GM21360 (cell line): Measurements from ENCODE around the gene IQCC.

ENCODE experiments used
- ATAC-seq: cut with Tn5 transposase; IDR thresholded peaks from one replicate; pipeline ENCODE4 v1.9.1; 2021; ENCODE audit warnings: mild to moderate bottlenecking, moderate library complexity; ENCODE audit not compliant: unreplicated experiment

The IQCC gene

DNA sequence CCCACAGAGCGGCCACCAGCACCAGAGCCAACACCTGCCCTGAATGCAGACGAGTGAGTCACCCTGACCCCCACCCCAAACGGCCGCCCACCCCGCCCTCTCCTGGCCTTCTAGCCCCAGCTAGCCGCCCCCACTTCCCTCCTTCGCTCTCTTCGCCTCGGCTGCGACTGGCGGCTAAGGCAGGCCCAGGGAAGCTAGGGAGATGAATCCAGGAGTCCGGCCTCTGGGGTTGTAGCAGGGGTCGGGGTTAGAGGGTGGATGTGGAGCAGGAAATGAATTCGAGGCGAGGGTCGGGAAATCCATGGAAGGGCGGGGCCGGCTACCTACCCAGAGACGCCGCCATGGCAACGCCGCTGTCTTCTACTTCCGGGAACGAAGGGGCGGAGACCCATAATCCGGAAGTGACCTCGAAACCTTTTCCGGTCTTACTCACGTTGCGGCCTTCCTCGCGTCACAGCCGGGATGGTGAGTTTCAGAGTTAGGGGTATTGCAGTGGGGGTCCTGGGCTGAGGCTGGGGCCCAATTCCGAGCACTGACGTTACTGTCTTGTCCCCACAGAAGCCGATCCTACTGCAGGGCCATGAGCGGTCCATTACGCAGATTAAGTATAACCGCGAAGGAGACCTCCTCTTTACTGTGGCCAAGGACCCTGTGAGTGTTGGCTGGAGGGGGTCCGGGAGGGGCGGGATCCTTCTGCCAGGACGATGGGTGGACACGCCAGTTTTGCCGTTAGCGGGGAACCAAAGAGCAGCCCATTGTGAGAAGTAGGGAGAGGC is 16.7 kb downstream of the IQCC start, which contains the start of the genes EIF3I and TMEM234:
Gene EIF3I, plus strand, starts transcription at position 428 of the 776 bp plus-strand sequence. Its CDS starts 35 bp downstream, at position 463.
Gene TMEM234, minus strand, starts transcription at position 374 of the 776 bp plus-strand sequence. Its CDS starts 31 bp downstream, at position 343.
- peak; percentile 89 for ATAC-seq

DNA sequence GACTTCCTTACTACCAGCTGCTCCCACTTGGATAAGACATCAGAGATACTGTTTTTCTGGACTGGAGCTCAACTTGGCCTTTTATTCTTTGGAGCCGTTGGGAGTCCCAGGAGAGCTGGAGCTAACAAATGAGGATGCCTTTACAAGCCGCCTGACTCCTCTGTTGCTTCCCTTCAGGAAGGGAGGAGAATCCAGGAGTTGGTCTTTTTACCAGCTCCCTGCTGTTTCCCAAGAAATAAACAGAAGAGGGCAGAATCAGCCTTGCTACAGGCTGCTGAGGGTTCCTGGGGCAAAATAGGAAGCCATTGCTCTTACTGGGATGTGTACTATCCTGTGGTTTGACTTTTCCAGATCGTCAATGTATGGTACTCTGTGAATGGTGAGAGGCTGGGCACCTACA is 18.2 kb downstream of the IQCC start:
- ATAC-seq = no peak

DNA sequence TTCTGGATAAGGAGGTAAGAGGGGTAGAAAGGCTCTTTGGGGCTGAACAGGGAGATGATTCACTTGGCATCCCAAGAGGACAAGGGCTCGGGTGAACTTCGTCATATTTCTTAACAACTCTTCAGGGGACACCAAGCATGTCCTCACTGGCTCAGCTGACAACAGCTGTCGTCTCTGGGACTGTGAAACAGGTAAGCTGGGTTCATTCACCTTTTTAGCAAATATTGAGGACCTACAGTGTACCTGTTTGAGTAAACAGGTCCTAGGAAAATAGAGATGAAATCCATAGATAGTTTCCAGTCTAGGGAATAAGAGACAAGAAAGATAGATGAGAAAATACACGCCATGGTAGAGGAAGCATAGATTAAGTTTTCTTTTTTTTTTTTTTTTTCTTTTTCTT is 18.8 kb downstream of the IQCC start:
- no peak for ATAC-seq

DNA sequence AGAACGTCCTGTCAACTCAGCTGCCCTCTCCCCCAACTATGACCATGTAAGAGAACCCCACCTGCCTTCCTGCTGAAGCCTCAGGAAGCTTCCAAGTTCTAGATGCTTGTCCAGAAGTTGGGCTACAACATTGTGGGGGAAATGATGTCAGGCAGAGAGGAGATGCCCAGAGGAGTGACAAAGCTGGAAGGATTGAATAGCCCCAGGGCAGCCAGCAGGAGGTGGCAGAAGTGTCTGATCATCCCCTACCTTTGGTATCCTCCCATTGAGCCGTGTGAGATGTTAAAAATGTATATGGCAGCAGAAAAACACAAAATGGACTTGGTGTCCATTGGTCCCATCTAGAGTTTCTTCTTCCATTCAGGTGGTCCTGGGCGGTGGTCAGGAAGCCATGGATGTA is 23.3 kb downstream of the IQCC start:
- no peak for ATAC-seq

DNA sequence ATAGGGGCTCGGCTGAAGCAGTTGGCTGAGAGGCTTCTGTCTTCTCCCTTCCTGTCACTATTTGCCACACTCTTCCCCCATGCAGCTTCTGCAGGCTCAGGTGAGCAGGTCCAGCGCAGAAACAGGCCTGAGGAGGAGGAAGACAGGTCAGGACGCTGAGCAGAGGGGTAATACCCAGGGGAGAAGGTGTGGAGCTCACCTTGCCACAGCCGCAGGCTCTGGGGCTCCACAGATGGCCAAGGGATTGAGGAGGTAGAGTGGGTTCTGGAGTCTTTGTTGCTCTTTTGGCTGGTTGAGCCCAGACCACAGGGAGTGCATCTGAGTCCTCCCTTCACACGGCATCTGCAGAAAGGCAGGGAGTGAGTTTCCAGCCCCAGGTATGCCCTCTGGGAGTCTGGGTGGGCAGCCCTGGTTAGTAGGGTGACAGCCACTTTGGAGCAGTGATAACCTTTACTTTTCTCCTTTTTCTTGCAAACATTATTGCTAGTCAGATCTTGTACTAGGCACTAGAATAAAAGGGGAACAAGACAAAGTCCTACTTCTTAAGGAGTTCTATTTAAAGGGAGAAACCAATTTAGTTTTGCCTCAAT is 26.5 kb downstream of the IQCC start:
- ATAC-seq = no peak

DNA sequence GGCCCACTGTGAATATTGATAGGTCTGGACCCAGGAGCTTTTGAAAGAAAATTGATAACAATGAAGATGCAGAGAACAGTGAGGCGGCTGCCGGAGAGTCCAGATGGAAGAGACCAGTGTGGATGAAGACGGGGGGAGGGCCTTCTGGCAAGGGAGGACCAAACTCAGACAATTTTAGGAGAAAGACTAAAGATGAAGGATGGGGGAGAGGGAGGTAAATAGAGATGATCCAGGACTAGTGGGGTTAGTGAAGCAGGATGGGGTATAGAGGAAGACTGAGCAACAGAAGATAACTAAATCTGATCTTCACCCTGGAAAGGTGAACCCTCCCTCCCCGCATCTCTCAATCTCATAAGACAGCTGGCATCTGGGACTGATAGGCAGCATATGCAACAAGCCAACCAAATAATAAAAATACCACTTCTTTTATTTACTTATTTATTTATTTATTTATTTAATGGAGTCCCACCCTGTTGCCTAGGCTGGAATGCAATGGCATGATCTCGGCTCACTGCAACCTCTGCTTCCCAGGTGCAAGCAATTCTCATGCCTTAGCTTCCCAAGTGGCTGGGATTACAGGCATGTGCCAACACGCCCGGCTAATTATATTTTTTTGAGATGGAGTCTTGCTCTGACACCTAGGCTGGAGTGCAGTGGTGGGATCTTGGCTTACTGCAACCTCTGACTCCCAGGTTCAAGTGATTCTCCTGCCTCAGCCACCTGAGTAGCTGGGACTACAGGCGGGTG is 27.3 kb downstream of the IQCC start:
- ATAC-seq = no peak

DNA sequence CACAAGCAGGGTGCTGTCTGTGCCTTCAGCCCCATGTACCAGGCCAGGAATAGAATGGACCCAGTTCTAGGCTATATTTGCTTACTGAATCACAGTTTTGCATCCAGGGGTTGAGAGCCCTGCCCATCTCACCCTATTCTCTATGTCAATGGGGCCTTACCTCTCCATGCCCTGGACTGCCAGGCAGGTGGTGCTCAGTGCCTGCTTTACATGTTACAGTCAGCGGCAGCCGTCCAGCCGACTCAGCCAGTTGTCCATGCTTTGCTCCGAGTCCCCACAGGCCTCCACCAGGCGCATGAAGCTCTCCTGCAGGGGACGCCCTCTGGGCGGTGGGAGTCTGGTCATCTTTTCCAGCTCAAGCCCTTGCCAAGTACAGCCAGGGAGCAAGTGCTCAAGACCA is 29.3 kb downstream of the IQCC start:
- no peak for ATAC-seq

DNA sequence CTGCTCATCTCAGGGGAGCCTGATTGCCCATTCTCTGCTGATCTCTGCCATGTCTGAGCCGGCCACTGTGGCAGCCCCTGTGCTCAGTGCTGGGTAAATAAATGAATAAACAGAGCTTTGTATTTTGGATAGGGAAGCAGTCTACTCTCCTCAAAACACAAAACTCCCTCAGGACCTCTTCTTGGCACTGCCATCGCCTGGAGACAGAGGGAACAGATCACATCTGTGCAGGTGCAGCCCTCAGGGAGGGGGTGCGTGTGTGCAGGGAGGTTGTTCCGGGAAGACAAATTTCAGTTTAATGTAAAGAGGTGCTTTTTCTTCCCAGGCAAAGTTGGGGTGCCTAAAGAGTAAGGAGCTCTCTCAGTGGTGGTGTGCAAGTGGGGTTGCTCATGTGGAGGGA is 33.9 kb downstream of the IQCC start:
- ATAC-seq = no peak

DNA sequence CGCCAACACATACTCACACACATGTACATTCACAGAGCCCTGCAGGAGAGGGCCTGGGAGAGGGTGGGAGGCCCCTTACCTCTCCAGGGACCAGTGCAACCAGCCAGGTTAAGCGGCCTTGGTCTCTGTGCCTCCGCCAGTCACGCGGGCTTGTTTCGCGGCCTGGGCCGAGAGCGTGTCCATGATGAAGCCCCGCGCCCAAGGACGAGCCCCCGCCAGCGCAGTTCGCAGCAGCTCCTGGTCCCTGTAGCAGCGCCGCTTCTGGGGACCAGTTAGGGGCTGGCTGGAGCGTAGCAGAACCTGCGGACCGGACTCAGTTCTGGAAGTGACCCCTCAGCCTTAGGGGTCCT is 34.3 kb downstream of the IQCC start:
- ATAC-seq = no peak

DNA sequence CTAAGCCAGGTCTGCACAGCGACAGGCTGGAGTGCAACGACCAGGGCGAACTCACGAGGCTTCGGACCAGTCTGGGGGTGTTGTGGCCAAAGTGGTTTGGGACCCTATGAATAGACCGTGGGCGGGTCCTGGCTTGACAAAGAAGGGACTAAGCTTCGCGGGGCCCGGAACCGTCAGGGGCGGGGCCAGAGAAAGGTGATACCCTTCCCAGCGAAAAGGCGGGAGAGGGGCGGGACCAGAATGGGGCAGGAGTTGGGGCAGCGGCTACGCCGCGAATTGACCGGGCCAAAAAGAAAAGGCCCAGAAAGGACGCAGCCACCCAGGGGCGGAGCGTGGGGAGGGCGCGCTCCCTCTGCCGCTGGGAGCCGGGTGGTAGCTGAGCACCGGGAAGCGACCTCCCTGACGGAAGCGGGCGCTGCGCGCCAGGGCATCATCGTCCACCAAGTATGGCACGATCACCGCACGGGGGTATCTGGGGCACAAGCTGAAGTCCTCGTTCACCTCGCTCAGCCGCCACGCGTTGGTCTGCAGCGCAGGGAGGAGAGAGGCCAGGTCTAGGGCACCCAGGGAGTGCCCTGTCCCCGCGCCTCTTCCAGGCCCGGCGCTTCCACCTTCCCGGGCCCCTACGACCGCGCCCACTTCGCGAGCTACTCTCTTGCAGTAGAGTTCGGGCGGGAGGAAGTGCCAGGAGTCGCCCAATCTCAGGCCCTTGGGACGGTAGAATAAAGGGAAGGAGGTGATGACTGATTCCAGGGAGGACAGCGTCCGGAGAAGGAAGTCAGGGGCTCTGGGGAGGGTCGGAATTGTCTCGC is 34.9 kb downstream of the IQCC start:
- ATAC-seq = no peak

DNA sequence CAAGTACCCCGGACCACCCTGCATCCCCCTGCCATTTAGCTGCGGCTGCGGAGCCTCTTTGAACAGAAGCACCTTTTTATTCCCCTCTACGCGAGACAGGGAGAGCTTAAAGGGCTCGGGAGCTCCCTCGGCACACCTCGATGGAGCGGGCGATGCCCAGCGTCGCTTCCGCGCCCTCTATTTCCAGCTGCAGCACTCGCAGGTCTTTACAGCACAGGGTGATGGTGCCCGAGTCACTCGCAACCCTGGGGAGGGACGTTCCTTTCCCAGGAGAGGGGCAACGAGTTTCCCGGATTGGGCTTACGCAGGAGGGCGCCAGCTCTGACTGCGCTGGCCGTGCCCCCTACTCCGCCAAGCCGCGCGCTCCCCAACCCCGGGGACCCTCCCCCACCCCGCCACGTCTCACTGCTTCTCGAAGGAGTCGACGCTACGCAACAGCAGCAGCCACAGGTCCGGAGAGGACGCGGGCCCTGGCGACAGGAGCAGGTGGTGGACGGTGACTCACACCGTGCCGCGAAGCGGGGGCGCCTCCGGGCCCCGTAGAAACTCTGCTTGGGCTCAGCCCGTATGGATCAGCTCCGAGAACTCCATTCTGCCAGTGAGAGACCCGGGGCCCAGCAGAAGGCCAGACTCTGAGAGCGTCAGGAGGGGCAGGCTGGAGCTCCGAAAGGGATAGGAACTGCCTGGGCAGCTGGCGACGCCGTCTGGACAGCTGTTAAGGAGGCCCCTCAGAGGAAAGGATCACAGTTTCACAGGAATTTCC is 35.7 kb downstream of the IQCC start:
- ATAC-seq = no peak

DNA sequence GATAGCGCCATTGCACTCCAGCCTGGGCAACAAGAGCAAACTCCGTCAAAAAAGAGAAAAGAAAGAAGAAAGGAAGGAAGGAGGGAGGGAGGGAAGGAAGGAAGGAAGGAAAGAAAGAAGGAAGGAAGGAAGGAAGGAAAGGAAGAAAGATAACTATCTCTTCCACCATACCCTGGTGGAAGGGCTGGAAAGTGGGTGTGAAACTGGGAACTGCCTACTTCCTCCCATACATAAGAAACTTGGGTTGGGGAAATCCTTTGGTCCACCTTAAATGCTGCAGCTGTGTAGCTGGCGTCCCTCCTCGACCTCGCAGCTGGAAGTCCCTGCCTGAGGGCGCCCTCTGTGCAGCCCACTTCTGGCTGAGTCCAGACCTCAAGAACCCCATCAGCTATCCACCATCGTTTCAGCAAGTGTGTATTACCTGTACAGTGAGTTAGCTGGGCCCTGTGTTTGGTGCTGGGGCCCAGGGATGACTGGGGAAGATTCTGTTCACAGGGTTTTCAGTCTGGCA is 36.9 kb downstream of the IQCC start:
- ATAC-seq = no peak

DNA sequence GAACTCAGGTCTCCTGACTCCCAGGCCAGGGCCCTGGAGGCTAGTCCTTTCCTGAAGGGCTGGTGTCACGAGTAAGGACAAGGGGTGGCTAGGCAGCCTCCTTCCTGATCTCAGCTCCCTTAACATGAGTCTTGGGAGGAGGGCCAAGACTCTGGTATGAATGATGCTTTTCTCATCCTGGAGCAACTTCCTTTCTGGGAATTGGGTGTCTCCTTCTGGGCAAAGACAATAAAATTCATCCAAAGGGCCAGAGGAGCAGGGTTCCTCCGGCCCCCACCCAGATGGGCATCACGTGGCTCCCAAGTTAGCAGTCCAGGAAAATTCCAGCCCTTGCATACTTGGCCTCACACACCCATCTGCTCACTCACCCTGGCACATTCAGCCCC is 41.4 kb downstream of the IQCC start, which contains the start of gene FAM167B:
Gene FAM167B, plus strand, starts transcription at position 335 of the 386 bp plus-strand sequence. CDS start 200 bp downstream, outside the sequence.
- no peak for ATAC-seq

DNA sequence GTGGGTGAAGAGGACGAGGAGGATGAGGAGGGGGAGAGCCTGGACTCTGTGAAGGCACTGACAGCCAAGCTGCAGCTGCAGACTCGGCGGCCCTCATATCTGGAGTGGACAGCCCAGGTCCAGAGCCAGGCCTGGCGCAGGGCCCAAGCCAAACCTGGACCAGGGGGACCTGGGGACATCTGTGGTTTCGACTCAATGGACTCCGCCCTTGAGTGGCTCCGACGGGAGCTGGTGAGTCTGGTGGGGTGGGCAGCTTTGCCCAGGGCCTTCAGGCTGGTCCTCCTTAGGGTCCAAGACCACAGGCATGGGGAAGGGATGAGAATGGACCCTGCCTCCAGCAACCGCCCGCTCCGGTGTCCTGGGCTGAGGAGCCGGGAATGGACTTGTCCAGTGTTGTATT is 42.0 kb downstream of the IQCC start:
- ATAC-seq = no peak

DNA sequence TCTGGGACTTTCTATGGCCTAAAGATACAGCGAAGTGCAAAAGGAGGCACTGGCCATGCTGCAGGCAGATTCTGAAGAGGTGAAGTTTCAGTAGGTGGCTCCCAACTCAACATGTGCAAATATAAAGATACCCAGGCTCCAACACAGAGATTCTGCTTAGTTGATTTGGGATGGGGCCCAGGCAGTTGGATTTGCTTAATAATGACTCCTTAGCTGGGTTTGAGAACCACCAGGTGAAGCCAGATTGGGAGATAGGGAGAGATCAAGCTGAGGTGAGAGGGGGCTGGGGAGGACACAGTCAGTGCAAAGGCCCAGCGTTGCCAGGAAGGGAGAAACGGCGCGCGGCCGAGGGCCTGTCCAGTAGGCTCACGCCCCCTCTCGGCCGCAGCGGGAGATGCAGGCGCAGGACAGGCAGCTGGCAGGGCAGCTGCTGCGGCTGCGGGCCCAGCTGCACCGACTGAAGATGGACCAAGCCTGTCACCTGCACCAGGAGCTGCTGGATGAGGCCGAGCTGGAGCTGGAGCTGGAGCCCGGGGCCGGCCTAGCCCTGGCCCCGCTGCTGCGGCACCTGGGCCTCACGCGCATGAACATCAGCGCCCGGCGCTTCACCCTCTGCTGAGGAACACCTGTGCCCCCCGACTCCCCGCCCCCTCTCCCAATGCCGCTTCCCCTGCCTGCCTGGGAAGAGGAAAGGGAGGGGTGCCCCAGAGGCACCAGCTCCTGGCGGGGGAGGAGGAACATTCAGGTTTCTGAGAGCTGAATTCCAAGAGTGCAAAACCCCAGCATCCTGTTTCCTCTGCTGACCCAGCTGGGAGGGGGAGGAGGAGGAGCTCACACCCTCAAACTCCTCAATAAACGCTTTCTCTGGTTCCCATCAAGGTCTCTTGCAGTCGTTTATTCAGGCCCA is 42.8 kb downstream of the IQCC start:
- ATAC-seq = peak; percentile 31

DNA sequence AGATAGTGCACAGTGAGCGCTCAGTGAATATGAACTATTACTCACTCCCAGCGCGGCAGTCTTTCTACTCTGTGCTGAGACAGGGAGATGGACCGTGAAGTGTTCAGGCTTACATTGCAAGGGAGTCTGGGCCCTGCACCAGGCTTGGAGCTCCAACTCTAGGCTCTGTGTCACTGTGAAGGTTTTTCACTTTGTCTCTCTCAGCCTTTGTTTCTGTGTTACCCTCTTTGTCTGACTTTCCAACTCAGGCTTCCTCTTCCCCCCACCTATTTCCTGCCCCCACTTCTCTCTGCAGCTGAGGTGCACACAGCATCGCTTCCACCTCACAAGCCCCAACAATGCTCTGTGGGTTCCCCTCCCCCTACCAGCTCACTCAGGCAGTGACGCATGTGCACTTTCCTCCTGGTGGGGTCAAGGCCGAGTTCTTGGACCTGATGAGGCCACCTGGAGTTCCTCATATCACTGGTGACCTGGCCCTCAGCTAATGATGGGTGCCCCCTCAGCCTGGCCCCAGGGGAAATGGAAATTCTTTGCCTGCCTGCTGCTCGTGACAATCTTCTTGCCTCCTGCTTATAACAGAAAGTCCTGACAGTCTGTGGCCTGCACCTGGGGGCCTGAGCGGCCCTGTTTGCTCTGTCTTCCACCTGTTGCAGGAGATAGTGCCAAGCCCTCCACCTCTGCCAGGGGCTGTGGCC is 44.5 kb downstream of the IQCC start:
- ATAC-seq = peak; percentile 38

DNA sequence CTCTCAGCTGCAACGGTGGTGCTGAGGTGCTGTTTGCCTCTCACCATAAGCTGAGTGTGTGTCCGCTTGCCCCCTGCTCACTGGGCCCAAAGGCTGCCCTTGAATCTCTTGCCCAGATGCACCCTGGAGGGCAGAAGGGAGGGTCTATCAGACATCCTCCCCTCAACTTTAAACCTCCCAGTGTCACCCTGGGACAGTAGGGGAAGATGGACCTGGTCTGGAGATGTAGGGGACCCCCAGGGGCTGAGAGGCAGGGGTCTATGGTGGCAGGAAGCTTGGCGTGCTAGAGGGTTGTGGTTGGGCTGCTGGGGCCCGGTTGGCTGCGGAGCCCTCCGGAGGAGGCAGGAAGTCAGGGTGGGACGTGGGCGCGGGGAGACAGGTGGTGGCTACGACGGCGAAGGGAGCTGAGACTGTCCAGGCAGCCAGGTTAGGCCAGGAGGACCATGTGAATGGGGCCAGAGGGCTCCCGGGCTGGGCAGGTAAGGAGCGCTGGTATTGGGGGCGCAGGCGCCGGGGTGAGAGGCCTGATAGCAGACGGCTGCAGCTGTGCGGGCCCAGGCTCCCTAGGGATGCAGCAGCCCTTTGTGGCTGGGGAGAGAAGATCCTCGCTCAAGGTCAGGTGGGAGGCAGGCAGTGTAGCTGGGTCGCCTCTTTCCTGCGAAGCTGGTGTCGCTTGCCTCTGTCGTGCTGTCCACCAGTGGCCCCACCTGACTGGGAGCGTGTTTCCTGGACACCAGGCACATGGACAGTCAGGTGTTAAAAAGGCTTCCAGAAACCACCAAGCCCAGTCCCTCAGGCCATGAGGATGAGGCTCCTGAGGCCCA is 45.6 kb downstream of the IQCC start, which contains the start of gene LCK:
Gene LCK, plus strand, starts transcription at position 373 of the 824 bp plus-strand sequence. CDS start 23,065 bp downstream, outside the sequence.
- no peak for ATAC-seq
